SK-N-SH treated with all-trans-retinoic acid at 6 μM for 48 hours (cell line): Measurements from ENCODE around the gene SIL1.

Source experiments
- BACH2 ChIP-seq: fragments of 250-450 bp; sonication (Bioruptor Pico); IDR thresholded peaks from 2 replicates; pipeline ENCODE4 v1.9.0; 2021; ENCODE audit warnings: mild to moderate bottlenecking, borderline replicate concordance
- ISL1 ChIP-seq: fragments of 250-450 bp; sonication (Bioruptor Pico); IDR thresholded peaks from 2 replicates; pipeline ENCODE4 v2.1.2; 2022; ENCODE audit warnings: mild to moderate bottlenecking, moderate library complexity
- OSR1 ChIP-seq: fragments of 250-450 bp; sonication (Bioruptor Pico); IDR thresholded peaks from 2 replicates; pipeline ENCODE4 v1.8.0; 2022; ENCODE audit warnings: moderate library complexity, mild to moderate bottlenecking, inconsistent platforms
- RARB ChIP-seq: fragments of 250-450 bp; sonication (Bioruptor Pico); IDR thresholded peaks from 2 replicates; pipeline ENCODE4 v1.8.0; 2021; ENCODE audit warnings: mild to moderate bottlenecking, moderate library complexity
- SNAI2 ChIP-seq: fragments of 250-450 bp; sonication (Bioruptor Pico); IDR thresholded peaks from 2 replicates; pipeline ENCODE4 v1.5.0; 2020; ENCODE audit warnings: mild to moderate bottlenecking, moderate library complexity
- TOX ChIP-seq: fragments of 250-450 bp; sonication (Bioruptor Pico); IDR thresholded peaks from 2 replicates; pipeline ENCODE4 v1.8.0; 2021; ENCODE audit warnings: mild to moderate bottlenecking, moderate library complexity, borderline replicate concordance
- ZFP3 ChIP-seq: fragments of 250-450 bp; sonication (Bioruptor Pico); IDR thresholded peaks from 2 replicates; pipeline ENCODE4 v1.5.0; 2020; ENCODE audit warnings: mild to moderate bottlenecking, moderate library complexity
- ZFP30 ChIP-seq: fragments of 450-650 bp; formaldehyde crosslinking; IDR thresholded peaks from 2 replicates; pipeline ENCODE4 v1.5.0; 2022; ENCODE audit warnings: mild to moderate bottlenecking, moderate library complexity
- TF ChIP-seq, protein P1 (sequence below): fragments of 250-450 bp; sonication (Bioruptor Pico); IDR thresholded peaks from 2 replicates; pipeline ENCODE4 v1.5.0; 2020; ENCODE audit warnings: mild to moderate bottlenecking, moderate library complexity
- TF ChIP-seq, protein P2 (sequence below): fragments of 250-450 bp; sonication (Bioruptor Pico); IDR thresholded peaks from 2 replicates; pipeline ENCODE4 v1.8.0; 2020; ENCODE audit warnings: mild to moderate bottlenecking, moderate library complexity, borderline replicate concordance

GRCh38 chr5:139246394-139246793 lies 48.2 kb upstream of the SIL1 start:
- no peak for TF ChIP-seq OSR1 (CRISPR knock-in tag)
- no peak for TF ChIP-seq ZFP3 (CRISPR knock-in tag)
- no peak for TF ChIP-seq ZFP30 (CRISPR knock-in tag)
- TF ChIP-seq, protein P1, sequence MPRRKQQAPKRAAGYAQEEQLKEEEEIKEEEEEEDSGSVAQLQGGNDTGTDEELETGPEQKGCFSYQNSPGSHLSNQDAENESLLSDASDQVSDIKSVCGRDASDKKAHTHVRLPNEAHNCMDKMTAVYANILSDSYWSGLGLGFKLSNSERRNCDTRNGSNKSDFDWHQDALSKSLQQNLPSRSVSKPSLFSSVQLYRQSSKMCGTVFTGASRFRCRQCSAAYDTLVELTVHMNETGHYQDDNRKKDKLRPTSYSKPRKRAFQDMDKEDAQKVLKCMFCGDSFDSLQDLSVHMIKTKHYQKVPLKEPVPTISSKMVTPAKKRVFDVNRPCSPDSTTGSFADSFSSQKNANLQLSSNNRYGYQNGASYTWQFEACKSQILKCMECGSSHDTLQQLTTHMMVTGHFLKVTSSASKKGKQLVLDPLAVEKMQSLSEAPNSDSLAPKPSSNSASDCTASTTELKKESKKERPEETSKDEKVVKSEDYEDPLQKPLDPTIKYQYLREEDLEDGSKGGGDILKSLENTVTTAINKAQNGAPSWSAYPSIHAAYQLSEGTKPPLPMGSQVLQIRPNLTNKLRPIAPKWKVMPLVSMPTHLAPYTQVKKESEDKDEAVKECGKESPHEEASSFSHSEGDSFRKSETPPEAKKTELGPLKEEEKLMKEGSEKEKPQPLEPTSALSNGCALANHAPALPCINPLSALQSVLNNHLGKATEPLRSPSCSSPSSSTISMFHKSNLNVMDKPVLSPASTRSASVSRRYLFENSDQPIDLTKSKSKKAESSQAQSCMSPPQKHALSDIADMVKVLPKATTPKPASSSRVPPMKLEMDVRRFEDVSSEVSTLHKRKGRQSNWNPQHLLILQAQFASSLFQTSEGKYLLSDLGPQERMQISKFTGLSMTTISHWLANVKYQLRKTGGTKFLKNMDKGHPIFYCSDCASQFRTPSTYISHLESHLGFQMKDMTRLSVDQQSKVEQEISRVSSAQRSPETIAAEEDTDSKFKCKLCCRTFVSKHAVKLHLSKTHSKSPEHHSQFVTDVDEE (CRISPR knock-in tag) = no peak
- TF ChIP-seq RARB (CRISPR knock-in tag) = no peak
- no peak for TF ChIP-seq ISL1
- no peak for TF ChIP-seq SNAI2
- no peak for TF ChIP-seq BACH2 (CRISPR knock-in tag)
- no peak for TF ChIP-seq TOX (CRISPR knock-in tag)
- TF ChIP-seq, protein P2, sequence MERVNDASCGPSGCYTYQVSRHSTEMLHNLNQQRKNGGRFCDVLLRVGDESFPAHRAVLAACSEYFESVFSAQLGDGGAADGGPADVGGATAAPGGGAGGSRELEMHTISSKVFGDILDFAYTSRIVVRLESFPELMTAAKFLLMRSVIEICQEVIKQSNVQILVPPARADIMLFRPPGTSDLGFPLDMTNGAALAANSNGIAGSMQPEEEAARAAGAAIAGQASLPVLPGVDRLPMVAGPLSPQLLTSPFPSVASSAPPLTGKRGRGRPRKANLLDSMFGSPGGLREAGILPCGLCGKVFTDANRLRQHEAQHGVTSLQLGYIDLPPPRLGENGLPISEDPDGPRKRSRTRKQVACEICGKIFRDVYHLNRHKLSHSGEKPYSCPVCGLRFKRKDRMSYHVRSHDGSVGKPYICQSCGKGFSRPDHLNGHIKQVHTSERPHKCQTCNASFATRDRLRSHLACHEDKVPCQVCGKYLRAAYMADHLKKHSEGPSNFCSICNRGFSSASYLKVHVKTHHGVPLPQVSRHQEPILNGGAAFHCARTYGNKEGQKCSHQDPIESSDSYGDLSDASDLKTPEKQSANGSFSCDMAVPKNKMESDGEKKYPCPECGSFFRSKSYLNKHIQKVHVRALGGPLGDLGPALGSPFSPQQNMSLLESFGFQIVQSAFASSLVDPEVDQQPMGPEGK = no peak
